Upper lobe of left lung (tissue), 4 donors: ENCODE results near the gene THSD7A.

Source experiments
- POLR2A ChIP-seq, 4 donors: fragments of 450-650 bp; IDR thresholded peaks; one replicate each; pipeline ENCODE4 v1.5.1; 2016 to 2017; ENCODE audit warnings: antibody characterized with exemption in 4 of 4, mild to moderate bottlenecking in 2 of 4
- POLR2AphosphoS5 ChIP-seq, 2 donors: sonication (generic); formaldehyde crosslinking; IDR thresholded peaks; one replicate each; pipeline ENCODE4 v1.5.1; 2017; ENCODE audit warnings: antibody characterized with exemption in 2 of 2
- TF ChIP-seq, protein P1 (sequence below), 6 experiments: fragments of 450-650 bp in 4 of 6; fragments of 200-600 bp in 2 of 6; sonication (generic) in 2 of 6; IDR thresholded peaks; one replicate each; pipeline ENCODE4 v1.5.1; 2016 to 2019; ENCODE audit warnings: antibody characterized with exemption in 6 of 6

DNA sequence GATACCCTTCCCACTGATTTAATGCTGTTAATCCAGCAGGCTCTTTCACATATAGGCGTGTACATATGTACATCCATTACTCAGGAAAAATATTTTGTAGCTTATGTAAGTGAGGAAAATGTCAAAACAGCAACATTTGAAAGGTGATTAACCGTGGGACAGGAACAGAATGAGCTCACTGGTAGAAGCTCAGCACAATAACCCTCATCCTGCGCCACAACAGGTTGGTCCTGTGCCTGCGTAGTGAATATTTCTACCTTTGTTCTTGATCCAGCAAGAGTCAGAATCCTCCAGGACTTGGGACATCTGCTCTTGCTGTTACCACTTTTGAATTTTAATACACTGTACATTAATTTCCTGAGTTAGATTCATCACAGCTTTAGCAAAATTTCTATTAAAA is 359.4 kb downstream of the THSD7A start:
- TF ChIP-seq, protein P1, sequence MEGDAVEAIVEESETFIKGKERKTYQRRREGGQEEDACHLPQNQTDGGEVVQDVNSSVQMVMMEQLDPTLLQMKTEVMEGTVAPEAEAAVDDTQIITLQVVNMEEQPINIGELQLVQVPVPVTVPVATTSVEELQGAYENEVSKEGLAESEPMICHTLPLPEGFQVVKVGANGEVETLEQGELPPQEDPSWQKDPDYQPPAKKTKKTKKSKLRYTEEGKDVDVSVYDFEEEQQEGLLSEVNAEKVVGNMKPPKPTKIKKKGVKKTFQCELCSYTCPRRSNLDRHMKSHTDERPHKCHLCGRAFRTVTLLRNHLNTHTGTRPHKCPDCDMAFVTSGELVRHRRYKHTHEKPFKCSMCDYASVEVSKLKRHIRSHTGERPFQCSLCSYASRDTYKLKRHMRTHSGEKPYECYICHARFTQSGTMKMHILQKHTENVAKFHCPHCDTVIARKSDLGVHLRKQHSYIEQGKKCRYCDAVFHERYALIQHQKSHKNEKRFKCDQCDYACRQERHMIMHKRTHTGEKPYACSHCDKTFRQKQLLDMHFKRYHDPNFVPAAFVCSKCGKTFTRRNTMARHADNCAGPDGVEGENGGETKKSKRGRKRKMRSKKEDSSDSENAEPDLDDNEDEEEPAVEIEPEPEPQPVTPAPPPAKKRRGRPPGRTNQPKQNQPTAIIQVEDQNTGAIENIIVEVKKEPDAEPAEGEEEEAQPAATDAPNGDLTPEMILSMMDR (IDR thresholded peaks at IDR 0.05), result no peak
- TF ChIP-seq POLR2AphosphoS5 (IDR thresholded peaks at IDR 0.05), result no peak
- TF ChIP-seq POLR2A (IDR thresholded peaks at IDR 0.05), result no peak
